Tongue (tissue), 2 donors: ENCODE data around the gene CNOT10. TPM values are rescaled to one million over a fixed set of nuclear protein-coding genes. Genes with fewer than 3 reads are reported as not detected.
"Not testable (repeated sequence)": the region's sequence is repeated elsewhere in the genome, so short reads cannot be mapped to it uniquely, and the experiment has no call there.

Experiments used
- DNase-seq: peaks from one replicate; pipeline ENCODE4 v3.0.0-alpha.2; 2015
- total RNA-seq: library from RNA; depleted of rRNA; stranded (reverse); fragments of >200 nt; gene quantifications from one replicate; pipeline ENCODE4 v1.2.3, GENCODE V29; 2014

Gene CNOT10
- total RNA-seq, 1 donor from 2014 or later, result 23.7 TPM

DNA sequence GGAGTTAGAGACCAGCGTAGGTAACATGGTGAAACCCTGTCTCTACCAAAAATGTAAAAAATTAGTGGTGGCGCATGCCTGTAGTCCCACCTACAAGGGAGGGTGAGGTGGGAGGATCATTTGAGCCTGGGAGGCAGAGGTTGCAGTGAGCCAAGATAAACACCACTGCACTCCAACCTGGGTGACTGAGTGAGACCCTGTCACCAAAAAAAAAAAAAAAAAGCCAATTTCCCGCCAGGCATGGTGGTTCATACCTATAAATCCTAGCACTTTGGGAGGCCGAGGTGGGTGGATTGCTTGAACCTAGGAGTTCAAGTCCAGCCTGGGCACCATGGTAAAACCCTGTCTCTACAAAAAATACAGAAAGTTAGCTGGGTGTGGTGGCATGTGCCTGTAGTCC is 6.9 kb downstream of the CNOT10 start:
- no peak for DNase-seq

DNA sequence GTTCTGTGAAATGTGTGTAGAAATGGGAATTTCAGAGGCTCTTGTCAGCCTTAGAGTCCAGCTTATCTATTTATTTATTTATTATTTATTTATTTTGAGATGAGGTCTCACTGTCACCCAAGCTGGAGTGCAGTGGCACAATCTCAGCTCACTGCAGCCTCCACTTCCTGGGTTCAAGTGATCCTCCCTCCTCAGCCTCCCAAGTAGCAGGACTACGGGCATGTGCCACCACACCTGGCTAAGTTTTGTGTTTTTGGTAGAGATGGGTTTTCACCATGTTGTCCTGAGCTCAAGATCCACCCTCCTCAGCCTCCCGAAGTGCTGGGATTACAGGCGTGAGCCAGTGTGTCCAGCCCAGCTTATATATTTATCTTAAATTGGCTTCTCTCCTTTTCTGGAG is 11.5 kb downstream of the CNOT10 start:
- DNase-seq, result no peak

DNA sequence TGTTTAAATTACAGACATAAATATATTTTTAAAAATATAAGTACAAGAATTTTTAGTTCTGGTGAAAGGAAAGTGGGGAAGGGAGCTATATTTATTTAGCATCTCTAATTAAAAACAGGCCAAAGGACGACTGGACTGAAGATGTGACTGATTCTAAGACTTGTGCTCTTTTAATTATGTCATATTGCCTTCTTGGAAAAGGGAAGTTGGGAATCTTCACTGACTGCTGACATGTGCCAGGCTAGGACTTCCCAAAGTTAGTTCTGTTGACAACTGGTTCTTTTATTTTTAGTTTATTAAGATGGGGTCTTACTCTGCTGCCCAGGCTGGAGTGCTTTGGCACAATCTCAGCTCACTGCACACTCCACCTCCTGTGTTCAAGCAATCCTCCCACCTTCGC is 13.5 kb downstream of the CNOT10 start:
- no peak for DNase-seq

- DNase-seq, result no peak
These were observed 14.4 kb downstream of the CNOT10 start for GRCh38 chr3:32699429-32699828.

- DNase-seq, result no peak
These were observed 15.3 kb downstream of the CNOT10 start for GRCh38 chr3:32700244-32700643.

DNA sequence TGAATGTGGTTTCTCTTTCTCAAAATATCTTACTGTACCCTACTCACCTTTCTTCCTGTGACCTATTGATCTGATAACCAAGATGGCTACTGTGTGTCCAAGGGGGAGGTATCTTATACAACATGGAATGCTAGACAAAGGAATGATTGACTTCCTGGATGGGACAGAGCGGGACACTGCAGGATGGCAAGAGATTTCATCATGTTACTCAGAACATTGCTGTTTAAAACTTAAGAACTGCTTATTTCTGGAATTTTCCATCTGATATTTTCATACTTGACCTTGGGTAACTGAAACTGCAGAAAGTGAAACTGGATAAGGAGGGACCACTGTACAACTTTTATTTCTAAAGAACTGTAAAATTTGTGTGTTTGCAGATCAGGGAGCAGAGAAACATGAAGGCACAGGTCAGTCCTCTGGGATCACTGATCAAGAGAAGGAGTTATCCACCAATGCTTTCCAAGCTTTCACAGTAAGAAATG is 18.5 kb downstream of the CNOT10 start:
- DNase-seq, result no peak

- no peak for DNase-seq
These were observed 20.2 kb downstream of the CNOT10 start for GRCh38 chr3:32705232-32705631.

DNA sequence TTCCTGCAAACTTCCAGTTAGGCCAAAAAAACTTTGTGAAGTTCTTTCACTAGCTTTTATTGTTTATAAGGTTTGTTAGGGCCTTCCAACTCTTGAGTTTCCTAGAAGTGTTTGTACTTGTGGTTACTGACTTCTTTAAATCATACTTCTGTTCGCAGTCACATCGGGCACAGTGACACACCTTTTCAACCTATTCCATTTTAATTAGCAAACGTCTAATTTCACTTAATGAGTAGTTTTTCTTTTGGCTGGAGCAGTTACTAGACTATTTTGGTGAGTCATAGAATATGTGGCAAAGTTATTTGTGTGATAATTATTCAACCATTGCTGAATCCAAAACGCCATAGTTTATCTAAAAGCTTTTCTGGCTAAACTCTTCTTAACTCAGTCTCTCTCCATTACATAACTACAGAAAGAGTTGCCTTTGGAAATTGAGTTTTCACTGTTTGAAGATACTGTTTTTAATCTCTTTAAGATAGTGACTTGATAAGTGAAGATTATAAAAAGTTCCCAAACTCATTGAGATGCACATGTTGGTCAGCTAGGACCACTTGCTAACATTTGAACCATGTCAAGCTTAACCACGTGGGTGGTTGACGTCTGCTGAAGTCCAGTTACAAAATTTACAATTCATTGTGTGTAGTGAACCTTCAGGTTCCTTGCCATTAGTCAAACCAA is 21.5 kb downstream of the CNOT10 start:
- DNase-seq, result no peak

- no peak for DNase-seq
These were observed 22.0 kb downstream of the CNOT10 start for GRCh38 chr3:32707026-32707370.

- DNase-seq, result no peak
These were observed 23.8 kb downstream of the CNOT10 start for GRCh38 chr3:32708672-32709283.

GRCh38 chr3:32709346-32709745 is 24.4 kb downstream of the CNOT10 start:
- DNase-seq, result peak; percentile 11

- no peak for DNase-seq
These were observed 27.6 kb downstream of the CNOT10 start for GRCh38 chr3:32712506-32713055.

DNA sequence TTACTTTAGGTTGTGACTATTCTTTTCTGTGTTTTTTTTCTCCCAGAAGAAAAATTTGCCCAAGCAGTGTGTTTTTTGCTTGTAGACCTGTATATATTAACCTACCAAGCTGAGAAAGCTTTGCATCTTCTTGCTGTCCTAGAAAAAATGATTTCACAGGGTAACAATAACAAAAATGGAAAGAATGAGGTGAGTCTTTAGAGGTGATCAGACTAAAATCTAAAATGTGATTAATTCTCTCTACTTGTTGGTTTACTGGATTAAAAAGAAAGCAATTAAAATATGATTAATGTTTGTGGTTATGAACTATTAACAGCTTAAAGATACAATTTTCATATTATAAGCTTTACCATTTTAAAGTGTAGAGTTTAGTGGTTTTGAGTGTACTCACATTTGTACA is 28.2 kb downstream of the CNOT10 start:
- DNase-seq, result no peak

GRCh38 chr3:32719335-32719734 is 34.3 kb downstream of the CNOT10 start:
- DNase-seq, result no peak

- DNase-seq, result no peak
These were observed 34.9 kb downstream of the CNOT10 start for GRCh38 chr3:32719931-32720330.

- DNase-seq, result no peak
These were observed 40.7 kb downstream of the CNOT10 start for GRCh38 chr3:32725721-32726120.

DNA sequence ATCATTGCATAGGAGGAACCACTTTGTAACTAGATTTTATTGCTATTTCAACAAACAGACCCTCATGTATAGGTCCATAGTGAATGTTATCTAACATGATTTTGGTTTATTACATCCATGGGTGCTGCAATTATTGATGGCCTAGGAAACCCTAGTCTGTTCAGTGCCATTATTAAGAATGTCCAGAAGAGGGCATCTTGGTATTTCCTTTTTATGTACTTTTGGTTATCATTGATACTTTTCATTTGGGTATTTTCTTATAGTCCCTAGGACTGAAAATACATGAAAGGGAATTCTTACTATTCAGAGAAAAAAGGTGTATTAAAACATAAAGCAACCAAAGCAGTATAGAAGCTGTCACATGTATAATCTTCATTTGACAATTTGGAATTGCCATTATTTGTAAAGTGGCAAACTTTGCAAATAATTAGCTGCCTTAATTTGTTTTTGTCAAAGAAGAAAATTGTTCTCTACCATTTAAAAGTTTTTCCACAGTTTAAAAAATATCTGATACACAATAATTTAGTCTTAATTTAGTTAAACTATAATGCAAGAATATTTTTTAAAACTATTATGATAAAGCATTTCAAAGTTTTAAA is 48.7 kb downstream of the CNOT10 start:
- peak; percentile 48 for DNase-seq

GRCh38 chr3:32734756-32735155 is 49.8 kb downstream of the CNOT10 start:
- DNase-seq, result no peak

- not testable (repeated sequence) for DNase-seq
These were observed 58.5 kb downstream of the CNOT10 start for GRCh38 chr3:32743470-32743869.

DNA sequence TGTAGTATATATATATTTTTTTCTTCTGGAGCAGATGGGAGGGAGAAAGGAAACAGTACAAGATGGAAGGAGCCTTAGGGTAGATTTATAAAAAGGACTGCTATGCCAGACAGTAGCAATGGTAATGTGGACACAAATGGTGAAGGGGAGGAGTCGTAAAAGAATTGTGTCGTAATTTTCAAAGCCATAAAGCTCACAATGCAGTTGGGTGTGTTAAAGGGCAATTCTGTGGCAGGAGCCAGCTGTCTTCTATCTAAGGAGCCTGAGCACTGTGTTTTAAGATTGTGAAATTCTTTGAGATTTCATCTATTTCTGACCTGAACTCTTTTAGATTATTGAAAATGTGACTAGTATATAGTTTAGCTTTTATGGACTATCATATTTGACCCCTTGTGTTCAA is 58.9 kb downstream of the CNOT10 start:
- DNase-seq, result no peak

GRCh38 chr3:32751377-32751776 is 66.4 kb downstream of the CNOT10 start:
- DNase-seq, result no peak

DNA sequence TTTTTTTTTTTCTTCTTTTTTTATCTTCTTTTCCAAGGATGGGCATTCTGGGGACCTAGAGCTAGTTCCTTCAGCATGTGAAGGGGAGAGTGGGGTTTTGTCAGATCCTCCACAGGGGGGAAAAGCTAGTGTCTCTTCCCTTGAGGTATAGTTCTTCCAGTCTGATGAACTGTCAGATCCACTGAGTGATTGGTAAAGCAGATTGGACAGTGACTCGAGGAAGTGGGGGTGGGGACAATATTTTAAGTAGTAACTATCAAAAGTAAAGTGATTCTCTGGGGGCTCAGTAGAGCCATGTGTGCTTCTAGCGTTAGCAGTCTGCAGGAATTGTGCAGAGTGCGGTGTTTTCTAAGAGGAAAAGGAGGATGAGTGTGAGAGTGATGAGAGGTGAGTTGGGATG is 70.8 kb downstream of the CNOT10 start:
- no peak for DNase-seq

GRCh38 chr3:32757618-32758374 is 72.8 kb downstream of the CNOT10 start:
- DNase-seq, result peak; percentile 18
